GM23338 (cell line): Measurements from ENCODE around the gene BIRC6. TPM values are rescaled to one million over a fixed set of nuclear protein-coding genes. Genes with fewer than 3 reads are reported as not detected.

Experiments
- CREB1 ChIP-seq: fragments of 250-450 bp; sonication (Bioruptor Pico); IDR thresholded peaks from 2 replicates; pipeline ENCODE4 v1.5.0; 2020; ENCODE audit warnings: low read depth, mild to moderate bottlenecking, moderate library complexity
- EZH2 ChIP-seq: fragments of 200-600 bp; sonication (generic); IDR thresholded peaks from one replicate; pipeline ENCODE4 v1.8.0; 2017; ENCODE audit warnings: antibody characterized with exemption, mild to moderate bottlenecking, low read depth; ENCODE audit not compliant: unreplicated experiment
- EZH2phosphoT487 ChIP-seq: fragments of 200-600 bp; sonication (generic); IDR thresholded peaks from one replicate; pipeline ENCODE4 v1.8.1; 2018; ENCODE audit warnings: antibody characterized with exemption; ENCODE audit not compliant: unreplicated experiment
- NANOG ChIP-seq: IDR thresholded peaks from 2 replicates; pipeline ENCODE4 v1.6.1; 2016; ENCODE audit warnings: antibody characterized with exemption, borderline replicate concordance
- polyA plus RNA-seq: library from polyadenylated mRNA; unstranded; fragments of >200 nt; fragmentation: Nextera tagmentation; extraction: Ambion mirVana; gene quantifications from 2 replicates; pipeline ENCODE4 v1.2.1, GENCODE V29; 2016
- total RNA-seq: library from RNA; depleted of rRNA; stranded (reverse); fragments of >200 nt; shearing (Covaris generic); gene quantifications from 2 replicates; pipeline ENCODE4 v1.2.3, GENCODE V29; 2014
- TF ChIP-seq, protein P1 (sequence below): fragments of 250-450 bp; sonication (Bioruptor Pico); IDR thresholded peaks from 2 replicates; pipeline ENCODE4 v1.5.0; 2020; ENCODE audit warnings: mild to moderate bottlenecking, moderate library complexity
- TF ChIP-seq, protein P2 (sequence below), 2 experiments: fragments of 200-600 bp in 1 of 2; sonication (generic) in 1 of 2; conservative IDR thresholded peaks; 2 replicates each; pipeline versions ENCODE4 v1.5.1 to v1.6.1; 2016 to 2017; ENCODE audit warnings: antibody characterized with exemption in 2 of 2, low read depth in 2 of 2, mild to moderate bottlenecking in 2 of 2, moderate library complexity in 1 of 2
- TF ChIP-seq, protein P3 (sequence below): IDR thresholded peaks from 2 replicates; pipeline ENCODE4 v1.6.1; 2016; ENCODE audit warnings: antibody characterized with exemption

Gene BIRC6
- total and polyA plus RNA-seq, 2 experiments from 2014 or later, result 85.8 to 131 TPM

DNA sequence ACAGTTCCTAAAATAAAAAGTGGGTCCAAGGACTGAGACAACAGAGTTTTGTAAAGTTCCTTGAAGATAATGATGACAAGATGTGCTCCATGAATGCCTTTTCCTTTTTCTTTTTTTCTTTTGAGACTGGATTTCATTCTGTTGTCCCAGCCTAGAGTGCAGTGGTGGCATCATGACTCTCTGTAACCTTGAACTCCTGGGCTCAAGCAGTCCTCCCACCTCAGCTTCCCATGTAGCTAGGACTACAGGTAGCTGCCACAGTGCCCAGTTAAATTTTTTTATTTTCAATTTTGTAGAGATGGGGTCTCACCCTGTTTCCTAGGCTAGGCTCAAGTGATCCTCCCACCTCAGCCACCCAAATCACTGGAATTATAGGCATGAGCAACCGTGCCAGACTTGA, 254.9 kb downstream of the BIRC6 start (continued):
- TF ChIP-seq, protein P1, sequence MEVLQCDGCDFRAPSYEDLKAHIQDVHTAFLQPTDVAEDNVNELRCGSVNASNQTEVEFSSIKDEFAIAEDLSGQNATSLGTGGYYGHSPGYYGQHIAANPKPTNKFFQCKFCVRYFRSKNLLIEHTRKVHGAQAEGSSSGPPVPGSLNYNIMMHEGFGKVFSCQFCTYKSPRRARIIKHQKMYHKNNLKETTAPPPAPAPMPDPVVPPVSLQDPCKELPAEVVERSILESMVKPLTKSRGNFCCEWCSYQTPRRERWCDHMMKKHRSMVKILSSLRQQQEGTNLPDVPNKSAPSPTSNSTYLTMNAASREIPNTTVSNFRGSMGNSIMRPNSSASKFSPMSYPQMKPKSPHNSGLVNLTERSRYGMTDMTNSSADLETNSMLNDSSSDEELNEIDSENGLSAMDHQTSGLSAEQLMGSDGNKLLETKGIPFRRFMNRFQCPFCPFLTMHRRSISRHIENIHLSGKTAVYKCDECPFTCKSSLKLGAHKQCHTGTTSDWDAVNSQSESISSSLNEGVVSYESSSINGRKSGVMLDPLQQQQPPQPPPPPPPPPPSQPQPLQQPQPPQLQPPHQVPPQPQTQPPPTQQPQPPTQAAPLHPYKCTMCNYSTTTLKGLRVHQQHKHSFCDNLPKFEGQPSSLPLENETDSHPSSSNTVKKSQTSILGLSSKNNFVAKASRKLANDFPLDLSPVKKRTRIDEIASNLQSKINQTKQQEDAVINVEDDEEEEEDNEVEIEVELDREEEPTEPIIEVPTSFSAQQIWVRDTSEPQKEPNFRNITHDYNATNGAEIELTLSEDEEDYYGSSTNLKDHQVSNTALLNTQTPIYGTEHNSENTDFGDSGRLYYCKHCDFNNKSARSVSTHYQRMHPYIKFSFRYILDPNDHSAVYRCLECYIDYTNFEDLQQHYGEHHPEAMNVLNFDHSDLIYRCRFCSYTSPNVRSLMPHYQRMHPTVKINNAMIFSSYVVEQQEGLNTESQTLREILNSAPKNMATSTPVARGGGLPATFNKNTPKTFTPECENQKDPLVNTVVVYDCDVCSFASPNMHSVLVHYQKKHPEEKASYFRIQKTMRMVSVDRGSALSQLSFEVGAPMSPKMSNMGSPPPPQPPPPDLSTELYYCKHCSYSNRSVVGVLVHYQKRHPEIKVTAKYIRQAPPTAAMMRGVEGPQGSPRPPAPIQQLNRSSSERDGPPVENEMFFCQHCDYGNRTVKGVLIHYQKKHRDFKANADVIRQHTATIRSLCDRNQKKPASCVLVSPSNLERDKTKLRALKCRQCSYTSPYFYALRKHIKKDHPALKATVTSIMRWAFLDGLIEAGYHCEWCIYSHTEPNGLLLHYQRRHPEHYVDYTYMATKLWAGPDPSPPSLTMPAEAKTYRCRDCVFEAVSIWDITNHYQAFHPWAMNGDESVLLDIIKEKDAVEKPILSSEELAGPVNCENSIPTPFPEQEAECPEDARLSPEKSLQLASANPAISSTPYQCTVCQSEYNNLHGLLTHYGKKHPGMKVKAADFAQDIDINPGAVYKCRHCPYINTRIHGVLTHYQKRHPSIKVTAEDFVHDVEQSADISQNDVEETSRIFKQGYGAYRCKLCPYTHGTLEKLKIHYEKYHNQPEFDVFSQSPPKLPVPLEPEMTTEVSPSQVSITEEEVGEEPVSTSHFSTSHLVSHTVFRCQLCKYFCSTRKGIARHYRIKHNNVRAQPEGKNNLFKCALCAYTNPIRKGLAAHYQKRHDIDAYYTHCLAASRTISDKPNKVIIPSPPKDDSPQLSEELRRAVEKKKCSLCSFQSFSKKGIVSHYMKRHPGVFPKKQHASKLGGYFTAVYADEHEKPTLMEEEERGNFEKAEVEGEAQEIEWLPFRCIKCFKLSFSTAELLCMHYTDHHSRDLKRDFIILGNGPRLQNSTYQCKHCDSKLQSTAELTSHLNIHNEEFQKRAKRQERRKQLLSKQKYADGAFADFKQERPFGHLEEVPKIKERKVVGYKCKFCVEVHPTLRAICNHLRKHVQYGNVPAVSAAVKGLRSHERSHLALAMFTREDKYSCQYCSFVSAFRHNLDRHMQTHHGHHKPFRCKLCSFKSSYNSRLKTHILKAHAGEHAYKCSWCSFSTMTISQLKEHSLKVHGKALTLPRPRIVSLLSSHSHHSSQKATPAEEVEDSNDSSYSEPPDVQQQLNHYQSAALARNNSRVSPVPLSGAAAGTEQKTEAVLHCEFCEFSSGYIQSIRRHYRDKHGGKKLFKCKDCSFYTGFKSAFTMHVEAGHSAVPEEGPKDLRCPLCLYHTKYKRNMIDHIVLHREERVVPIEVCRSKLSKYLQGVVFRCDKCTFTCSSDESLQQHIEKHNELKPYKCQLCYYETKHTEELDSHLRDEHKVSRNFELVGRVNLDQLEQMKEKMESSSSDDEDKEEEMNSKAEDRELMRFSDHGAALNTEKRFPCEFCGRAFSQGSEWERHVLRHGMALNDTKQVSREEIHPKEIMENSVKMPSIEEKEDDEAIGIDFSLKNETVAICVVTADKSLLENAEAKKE (CRISPR knock-in tag), result no peak
- TF ChIP-seq NANOG, result no peak
- TF ChIP-seq EZH2phosphoT487, result no peak
- TF ChIP-seq, protein P2, sequence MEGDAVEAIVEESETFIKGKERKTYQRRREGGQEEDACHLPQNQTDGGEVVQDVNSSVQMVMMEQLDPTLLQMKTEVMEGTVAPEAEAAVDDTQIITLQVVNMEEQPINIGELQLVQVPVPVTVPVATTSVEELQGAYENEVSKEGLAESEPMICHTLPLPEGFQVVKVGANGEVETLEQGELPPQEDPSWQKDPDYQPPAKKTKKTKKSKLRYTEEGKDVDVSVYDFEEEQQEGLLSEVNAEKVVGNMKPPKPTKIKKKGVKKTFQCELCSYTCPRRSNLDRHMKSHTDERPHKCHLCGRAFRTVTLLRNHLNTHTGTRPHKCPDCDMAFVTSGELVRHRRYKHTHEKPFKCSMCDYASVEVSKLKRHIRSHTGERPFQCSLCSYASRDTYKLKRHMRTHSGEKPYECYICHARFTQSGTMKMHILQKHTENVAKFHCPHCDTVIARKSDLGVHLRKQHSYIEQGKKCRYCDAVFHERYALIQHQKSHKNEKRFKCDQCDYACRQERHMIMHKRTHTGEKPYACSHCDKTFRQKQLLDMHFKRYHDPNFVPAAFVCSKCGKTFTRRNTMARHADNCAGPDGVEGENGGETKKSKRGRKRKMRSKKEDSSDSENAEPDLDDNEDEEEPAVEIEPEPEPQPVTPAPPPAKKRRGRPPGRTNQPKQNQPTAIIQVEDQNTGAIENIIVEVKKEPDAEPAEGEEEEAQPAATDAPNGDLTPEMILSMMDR (conservative IDR thresholded peaks at IDR 0.05; ENCODE audit: low read depth in 2 of 2), result no peak
- no peak for TF ChIP-seq EZH2
- TF ChIP-seq, protein P3, sequence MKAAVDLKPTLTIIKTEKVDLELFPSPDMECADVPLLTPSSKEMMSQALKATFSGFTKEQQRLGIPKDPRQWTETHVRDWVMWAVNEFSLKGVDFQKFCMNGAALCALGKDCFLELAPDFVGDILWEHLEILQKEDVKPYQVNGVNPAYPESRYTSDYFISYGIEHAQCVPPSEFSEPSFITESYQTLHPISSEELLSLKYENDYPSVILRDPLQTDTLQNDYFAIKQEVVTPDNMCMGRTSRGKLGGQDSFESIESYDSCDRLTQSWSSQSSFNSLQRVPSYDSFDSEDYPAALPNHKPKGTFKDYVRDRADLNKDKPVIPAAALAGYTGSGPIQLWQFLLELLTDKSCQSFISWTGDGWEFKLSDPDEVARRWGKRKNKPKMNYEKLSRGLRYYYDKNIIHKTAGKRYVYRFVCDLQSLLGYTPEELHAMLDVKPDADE, result no peak
- no peak for TF ChIP-seq CREB1 (CRISPR knock-in tag)
